ENCODE measurements around the gene ANO1. TPM values are rescaled to one million over a fixed set of nuclear protein-coding genes. Genes with fewer than 3 reads are reported as not detected.

Gene ANO1
- total RNA-seq, 4 donors from 2014 or later = 6.8 to 72.6 (median 36.2) TPM

GRCh38 chr11:70067591-70068341 is 10.4 kb upstream of the ANO1 start:
- no peak overlapping the region for H3K4me3 ChIP-seq
- intact Hi-C loops (cut with DNase I; ENCODE audit: low total_unique reads) = no loop called here
- TF ChIP-seq POLR2A (IDR thresholded peaks at IDR 0.05) (no peak), CTCF (IDR thresholded peaks at IDR 0.05) (no peak)
- H3K27ac ChIP-seq = no peak overlapping the region
- no peaks in the 10 kb centered on the region for H3K36me3 ChIP-seq
- H3K27me3 ChIP-seq = no peaks in the 10 kb centered on the region
- no peaks in the 10 kb centered on the region for H3K9me3 ChIP-seq
- H3K4me1 ChIP-seq = no peaks in the 10 kb centered on the region
- no peak for DNase-seq

- intact Hi-C loops (cut with DNase I; ENCODE audit: low total_unique reads) = no loop called here
- Histone ChIP-seq H3K9me3 (no peaks in the 10 kb centered on the region), H3K27me3 (no peaks in the 10 kb centered on the region), H3K36me3 (no peaks in the 10 kb centered on the region), H3K4me1 (no peaks in the 10 kb centered on the region), H3K4me3 (no peak overlapping the region), H3K27ac (no peak overlapping the region)
- TF ChIP-seq POLR2A (IDR thresholded peaks at IDR 0.05) (no peak), CTCF (IDR thresholded peaks at IDR 0.05) (no peak)
- DNase-seq = no peak
These were observed 9.8 kb upstream of the ANO1 start for GRCh38 chr11:70068345-70068744.

GRCh38 chr11:70068950-70069349 is 9.2 kb upstream of the ANO1 start:
- Histone ChIP-seq H3K27ac (no peak overlapping the region), H3K4me1 (no peaks in the 10 kb centered on the region), H3K27me3 (no peaks in the 10 kb centered on the region), H3K4me3 (no peak overlapping the region), H3K36me3 (no peaks in the 10 kb centered on the region), H3K9me3 (no peaks in the 10 kb centered on the region)
- TF ChIP-seq CTCF (IDR thresholded peaks at IDR 0.05) = no peak
- no peak for DNase-seq
- intact Hi-C loops (cut with DNase I; ENCODE audit: low total_unique reads) = no loop called here

GRCh38 chr11:70070706-70071105 is 7.4 kb upstream of the ANO1 start:
- Histone ChIP-seq H3K9me3 (no peaks in the 10 kb centered on the region), H3K27ac (no peak overlapping the region), H3K4me1 (no peaks in the 10 kb centered on the region), H3K4me3 (no peak overlapping the region), H3K27me3 (no peaks in the 10 kb centered on the region), H3K36me3 (no peaks in the 10 kb centered on the region)
- DNase-seq = no peak
- no peak for TF ChIP-seq POLR2A (IDR thresholded peaks at IDR 0.05)
- no peak for TF ChIP-seq CTCF (IDR thresholded peaks at IDR 0.05)
- intact Hi-C loops (cut with DNase I; ENCODE audit: low total_unique reads) = loop anchor here (10.0 kb wide), 1 partner anchor 84 kb away; no protein-coding TSS in a partner anchor

- DNase-seq = no peak
- H3K27me3 ChIP-seq = no peaks in the 10 kb centered on the region
- no peaks in the 10 kb centered on the region for H3K4me1 ChIP-seq
- intact Hi-C loops (cut with DNase I; ENCODE audit: low total_unique reads) = loop anchor here (10.0 kb wide), 1 partner anchor 83 kb away; no protein-coding TSS in a partner anchor
- TF ChIP-seq POLR2A (IDR thresholded peaks at IDR 0.05) (no peak), CTCF (IDR thresholded peaks at IDR 0.05) (no peak)
- H3K4me3 ChIP-seq = no peak overlapping the region
- H3K9me3 ChIP-seq = no peaks in the 10 kb centered on the region
- H3K27ac ChIP-seq = no peak overlapping the region
- H3K36me3 ChIP-seq = no peaks in the 10 kb centered on the region
These were observed 6.1 kb upstream of the ANO1 start for GRCh38 chr11:70071996-70072395.

Measured in uterus (tissue), 4 donors.